ENCODE data around the gene NTRK1.

Gene NTRK1

GRCh38 chr1:156857532-156857931 lies 3.1 kb upstream of the NTRK1 start:
- DNase-seq (ENCODE audit: low spot score), result no peak

GRCh38 chr1:156858555-156858956 lies 2.1 kb upstream of the NTRK1 start:
- DNase-seq (ENCODE audit: low spot score), result no peak

DNA sequence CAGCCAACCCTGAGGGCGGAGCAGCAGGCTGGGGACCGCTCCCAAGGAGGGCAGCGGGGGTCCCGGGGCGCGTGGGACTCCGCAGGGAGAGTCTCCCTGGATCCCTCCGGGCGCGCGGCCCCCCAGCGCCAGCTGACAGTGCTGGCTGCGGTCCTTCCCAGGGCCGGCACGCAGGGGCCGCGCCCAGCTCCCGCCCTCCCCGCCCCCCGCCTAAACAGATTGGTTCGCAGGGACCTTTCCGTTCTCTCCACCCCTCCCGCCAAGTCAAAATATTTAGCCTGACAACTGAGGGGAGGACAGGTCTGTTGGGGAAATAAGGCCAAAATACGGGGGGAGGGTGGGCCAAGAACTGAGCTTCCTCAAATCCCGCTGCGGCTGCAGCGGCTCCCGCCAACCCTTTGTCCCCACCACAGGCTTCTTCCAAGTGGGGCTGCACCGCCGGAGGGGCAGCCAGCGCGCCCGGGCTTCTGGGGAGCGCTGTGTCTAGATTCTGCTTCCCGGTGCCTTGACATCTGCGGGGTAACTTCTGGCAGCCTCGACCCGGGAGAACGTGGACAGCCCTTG lies 1.6 kb upstream of the NTRK1 start, which contains the start of gene INSRR:
TSS of gene INSRR (minus strand) at position 159 of the 564 bp plus-strand sequence. CDS start 496 bp downstream, outside the sequence.
- DNase-seq (ENCODE audit: low spot score), result no peak

GRCh38 chr1:156859523-156860112 lies 1.0 kb upstream of the NTRK1 start:
- no peak for DNase-seq (ENCODE audit: low spot score)

DNA sequence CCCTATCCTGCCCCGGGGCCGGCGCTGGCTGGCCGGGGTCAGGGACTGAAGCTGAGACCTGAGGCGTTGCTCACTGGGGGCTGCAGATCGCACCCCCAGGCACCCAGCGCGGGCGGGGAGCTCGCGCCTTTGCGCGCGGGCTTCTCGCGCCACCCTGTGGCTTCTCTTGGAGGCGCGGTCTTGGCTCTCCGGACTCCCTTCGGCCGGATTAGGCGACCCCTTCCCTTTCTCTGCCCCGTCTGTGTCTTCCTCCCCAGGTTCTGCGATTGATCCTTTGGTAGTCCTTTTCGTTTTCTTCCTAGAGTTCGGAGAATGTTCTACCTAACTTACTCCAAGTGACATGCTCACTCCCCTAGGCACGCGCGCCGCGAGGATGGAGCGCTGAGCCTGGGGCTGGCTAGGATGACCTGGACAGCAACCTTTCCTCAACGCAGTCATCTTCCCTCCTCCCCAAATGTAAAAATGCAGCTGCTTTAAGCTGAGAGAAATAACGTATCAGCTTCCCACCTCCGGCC lies 495 bp upstream of the NTRK1 start:
- peak; percentile 40 for DNase-seq (ENCODE audit: low spot score)

DNA sequence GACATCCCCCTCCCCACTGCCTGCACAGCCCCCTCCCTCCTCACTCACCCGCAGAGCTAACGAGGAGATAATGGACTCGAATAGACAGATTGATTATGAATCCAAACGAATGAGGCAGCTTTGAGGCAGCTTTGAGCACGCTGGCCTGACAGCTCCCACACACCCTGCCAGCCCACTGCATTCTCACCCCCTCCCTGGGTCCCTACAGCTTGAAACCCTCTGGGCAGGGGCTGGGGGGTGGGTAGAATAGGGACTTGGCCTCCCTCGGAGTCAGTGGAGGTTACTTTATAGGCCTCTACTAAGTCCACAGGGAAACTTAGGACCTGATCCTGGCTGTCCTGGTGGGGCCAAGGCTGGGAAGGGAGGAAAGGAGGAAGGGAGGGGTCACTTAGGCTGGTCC lies 1.9 kb downstream of the NTRK1 start:
- DNase-seq (ENCODE audit: low spot score), result no peak

DNA sequence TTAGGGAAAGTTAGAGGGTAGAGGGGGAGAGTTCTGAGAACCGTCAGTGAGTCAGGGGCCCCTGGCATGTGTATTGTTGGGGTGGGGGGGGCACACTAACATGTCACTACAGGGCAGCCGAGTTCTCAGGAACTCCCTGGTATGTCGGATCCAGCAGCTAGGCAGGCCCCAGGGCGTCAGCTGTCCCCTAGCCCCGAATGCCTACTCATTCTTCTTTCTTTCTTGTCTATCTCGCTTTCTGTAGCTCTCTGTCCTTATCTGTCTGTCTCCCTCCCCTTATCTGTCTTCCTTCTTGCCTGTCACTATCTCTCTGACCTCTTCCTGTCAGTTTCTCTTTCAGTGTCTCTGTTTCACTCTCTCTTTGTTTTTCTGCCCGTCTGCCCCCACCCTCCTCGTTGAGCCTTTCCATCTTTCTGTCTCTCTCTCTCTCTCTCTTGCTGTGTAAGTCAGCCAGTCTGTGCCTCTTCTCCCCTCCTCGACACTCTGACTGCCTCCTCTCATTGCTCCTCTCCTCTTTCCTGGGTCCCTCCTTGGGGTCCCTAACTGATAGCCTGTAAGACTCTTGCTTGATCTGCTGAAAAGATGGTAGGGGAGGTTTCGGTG lies 2.4 kb downstream of the NTRK1 start:
- DNase-seq (ENCODE audit: low spot score), result no peak

DNA sequence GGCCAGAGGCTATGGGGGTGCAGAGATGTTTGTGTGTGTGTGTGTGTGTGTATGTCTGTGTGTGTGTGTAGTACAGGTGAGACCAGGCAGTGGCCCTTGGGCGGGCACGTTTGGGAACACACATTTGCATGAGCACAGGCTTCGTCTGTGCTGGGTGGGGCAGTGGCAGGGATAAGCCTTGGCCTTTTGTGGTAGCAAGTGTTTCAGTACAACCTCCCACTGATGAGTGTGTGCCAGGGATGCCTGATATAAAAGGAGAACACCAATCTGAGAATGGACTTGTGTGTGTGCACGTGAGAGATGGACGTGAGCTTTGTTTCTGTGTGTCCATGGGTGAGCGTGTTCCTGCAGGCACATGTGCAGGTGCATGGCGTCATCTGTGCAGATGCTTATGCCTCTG lies 3.0 kb downstream of the NTRK1 start:
- DNase-seq (ENCODE audit: low spot score), result no peak

GRCh38 chr1:156864796-156865195 lies 4.1 kb downstream of the NTRK1 start:
- DNase-seq (ENCODE audit: low spot score), result no peak

DNA sequence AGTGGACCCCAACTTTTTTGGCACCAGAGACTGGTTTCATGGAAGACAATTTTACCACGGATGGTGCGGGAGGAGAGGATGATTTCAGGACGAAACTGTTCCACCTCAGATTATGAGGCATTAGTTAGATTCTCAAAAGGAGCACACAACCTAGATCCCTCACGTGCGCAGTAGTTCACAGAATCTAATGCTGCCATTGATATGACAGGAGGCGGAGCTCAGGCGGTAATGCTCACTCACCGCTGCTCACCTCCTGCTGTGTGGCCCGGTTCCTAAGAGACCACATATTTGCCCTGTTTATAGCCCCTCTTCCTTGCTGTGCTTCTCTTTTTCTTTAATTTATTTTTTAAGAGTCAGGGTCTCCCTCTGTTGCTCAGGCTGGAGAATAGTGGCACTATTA lies 4.6 kb downstream of the NTRK1 start:
- no peak for DNase-seq (ENCODE audit: low spot score)

- DNase-seq (ENCODE audit: low spot score), result no peak
Observed at GRCh38 chr1:156865865-156866248, 5.2 kb downstream of the NTRK1 start.

GRCh38 chr1:156866249-156866909 lies 5.7 kb downstream of the NTRK1 start:
- no peak for DNase-seq (ENCODE audit: low spot score)

DNA sequence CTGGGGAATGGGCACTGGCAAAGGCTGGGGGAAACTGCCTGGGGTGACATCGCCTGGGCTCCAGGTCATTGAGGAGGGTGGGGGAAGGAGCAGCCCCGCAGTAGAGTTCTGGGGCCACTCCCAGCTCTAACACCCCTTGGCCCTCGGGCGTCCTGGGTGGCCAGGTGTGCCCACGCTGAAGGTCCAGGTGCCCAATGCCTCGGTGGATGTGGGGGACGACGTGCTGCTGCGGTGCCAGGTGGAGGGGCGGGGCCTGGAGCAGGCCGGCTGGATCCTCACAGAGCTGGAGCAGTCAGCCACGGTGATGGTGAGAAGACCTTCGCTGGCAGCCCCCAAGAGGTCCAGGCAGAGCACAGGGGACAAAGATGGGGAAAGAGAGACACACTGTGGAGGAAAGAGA lies 7.7 kb downstream of the NTRK1 start:
- no peak for DNase-seq (ENCODE audit: low spot score)

- no peak for DNase-seq (ENCODE audit: low spot score)
Observed at GRCh38 chr1:156869455-156869854, 8.8 kb downstream of the NTRK1 start.

GRCh38 chr1:156873659-156874058 lies 13.0 kb downstream of the NTRK1 start:
- DNase-seq (ENCODE audit: low spot score), result no peak

GRCh38 chr1:156874142-156874541 lies 13.5 kb downstream of the NTRK1 start:
- no peak for DNase-seq (ENCODE audit: low spot score)

DNA sequence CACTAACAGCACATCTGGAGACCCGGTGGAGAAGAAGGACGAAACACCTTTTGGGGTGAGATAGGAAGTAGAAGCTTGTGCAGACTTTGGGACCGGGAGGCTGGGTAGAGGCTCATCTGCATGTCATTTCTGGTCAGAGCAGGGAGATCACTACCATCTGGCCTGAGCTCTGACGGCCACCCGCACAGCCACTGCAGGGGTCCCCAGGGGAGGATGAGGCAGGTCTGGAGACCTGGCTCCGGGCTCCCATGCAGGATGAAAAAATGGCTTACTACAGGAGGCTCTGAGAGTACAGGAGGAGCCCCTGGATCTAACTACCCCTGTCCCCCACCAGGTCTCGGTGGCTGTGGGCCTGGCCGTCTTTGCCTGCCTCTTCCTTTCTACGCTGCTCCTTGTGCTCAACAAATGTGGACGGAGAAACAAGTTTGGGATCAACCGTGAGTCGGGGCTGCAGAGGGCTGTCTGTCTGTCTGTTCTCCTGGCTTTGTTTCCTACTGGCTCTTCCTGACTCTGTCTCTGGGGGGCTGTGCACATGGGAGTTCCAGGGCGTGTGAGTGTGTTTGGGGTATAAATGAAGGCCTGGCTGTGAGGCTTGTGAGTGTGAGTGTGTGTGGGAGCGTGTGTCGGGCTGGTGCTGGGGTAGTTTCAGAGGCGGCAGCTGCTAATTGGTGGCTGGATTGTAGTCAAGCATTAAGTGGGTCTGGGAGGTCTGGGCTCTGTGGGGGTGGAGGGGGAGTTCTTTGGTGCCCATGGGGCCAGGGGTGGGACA lies 14.1 kb downstream of the NTRK1 start:
- DNase-seq (ENCODE audit: low spot score), result no peak

GRCh38 chr1:156875341-156875615 lies 14.6 kb downstream of the NTRK1 start:
- DNase-seq (ENCODE audit: low spot score), result no peak

GRCh38 chr1:156876281-156876680 lies 15.6 kb downstream of the NTRK1 start:
- no peak for DNase-seq (ENCODE audit: low spot score)

- no peak for DNase-seq (ENCODE audit: low spot score)
Observed at GRCh38 chr1:156877433-156878170, 16.9 kb downstream of the NTRK1 start.

- no peak for DNase-seq (ENCODE audit: low spot score)
Observed at GRCh38 chr1:156879876-156880275, 19.2 kb downstream of the NTRK1 start.

DNA sequence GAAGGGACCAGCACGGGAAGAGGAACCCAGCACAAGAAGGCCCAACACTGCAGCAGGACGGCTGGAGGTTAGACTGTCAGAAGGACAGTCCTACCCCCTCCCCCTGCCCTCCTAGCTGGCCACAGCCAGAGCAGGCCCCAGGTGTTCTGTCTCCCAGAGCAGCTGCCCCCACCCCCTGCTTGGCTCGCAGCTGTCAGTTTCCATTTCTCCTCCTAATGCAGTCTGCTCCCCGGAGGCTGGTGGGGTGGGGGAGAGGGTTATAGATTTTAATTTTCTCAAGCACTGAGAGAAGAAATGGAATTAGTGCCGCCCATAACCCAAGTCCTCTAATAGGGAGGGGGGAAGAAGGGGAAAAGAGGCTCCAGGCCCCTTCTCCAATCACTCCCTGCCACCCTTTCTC lies 19.8 kb downstream of the NTRK1 start:
- no peak for DNase-seq (ENCODE audit: low spot score)
